ENCODE data around the gene HCRTR2.

The HCRTR2 gene

GRCh38 chr6:55327169-55327568 is 152.9 kb downstream of the HCRTR2 start, which contains the start of gene GFRAL:
TSS of gene GFRAL (plus strand) at chr6:55327469. CDS start at chr6:55327555, 86 bp downstream.
- DNase-seq (ENCODE audit: low spot score): no peak

All from NAMALWA (cell line).